Fibroblast of skin of right quadriceps (primary cell): ENCODE measurements around the gene MYO15B.
"Not testable (repeated sequence)": the region's sequence is repeated elsewhere in the genome, so short reads cannot be mapped to it uniquely, and the experiment has no call there.

Experiments
- DNase-seq: peaks from one replicate; pipeline ENCODE4 v3.0.0-alpha.2; 2013

The MYO15B gene

DNA sequence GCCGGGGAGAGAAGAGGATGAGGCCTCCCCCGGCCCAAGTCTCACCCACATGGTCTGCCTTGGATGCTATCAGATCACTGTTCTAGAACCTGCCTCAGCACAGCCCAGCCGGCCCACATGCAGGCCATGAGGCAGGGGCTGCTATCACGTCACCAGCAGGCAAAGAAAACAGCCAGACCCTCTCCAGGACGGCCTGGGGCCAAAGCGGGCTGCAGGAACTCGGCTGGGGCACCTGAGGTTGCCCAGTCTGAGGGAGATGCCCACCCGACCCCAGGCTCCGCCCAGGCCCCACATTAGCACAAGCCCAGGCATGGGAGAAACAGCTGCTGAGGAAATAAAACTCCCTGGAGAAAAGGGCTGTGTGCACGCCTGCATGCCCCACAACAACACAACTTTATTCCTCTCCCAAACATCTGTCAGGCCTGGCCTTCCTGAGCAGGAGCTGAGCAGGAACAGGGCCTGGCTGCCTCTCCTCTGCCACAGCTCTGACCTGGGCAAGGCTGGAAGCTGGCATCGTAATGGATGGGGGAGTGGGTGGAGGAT is 39.0 kb downstream of the MYO15B start:
- no peak for DNase-seq

DNA sequence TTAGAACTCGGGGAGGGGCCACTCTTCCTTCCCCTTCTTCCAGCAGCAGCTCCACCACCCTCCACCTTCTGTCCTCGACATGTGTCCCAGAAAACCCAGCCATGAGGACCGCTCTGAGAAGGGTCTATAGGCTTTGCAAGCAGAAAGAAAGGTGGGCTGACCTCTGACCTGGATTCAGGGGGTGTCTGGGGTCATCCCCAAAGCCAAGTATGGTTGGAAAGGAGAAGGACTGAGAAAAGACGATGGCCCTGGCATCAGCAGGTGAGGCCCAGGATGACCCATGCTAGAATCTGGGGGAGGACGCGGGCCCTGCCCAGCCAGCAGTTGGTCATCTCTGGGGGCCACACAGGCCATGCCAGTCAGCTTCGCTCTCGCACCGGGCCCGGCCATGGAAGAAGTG is 39.5 kb downstream of the MYO15B start:
- DNase-seq: no peak

DNA sequence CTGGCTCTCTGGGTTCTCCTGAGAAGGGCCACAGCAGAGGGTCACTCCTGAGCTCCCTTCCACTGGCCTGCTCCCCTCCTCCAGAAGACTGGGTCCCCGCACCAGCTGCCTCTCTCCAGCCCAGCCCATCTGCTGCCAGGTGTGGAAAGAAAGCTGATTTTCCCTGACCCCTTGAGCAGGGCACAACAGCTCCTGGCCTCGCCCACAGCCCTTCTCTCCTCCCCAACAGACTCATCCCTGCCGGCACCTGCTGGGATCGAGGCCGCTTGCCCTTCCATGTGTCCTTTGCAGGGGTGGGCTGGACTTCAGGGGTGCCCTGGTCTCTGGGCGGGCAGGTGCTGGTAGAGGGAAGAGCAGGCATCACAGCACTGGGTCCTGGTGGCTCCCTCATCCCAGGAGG is 40.8 kb downstream of the MYO15B start:
- no peak for DNase-seq

DNA sequence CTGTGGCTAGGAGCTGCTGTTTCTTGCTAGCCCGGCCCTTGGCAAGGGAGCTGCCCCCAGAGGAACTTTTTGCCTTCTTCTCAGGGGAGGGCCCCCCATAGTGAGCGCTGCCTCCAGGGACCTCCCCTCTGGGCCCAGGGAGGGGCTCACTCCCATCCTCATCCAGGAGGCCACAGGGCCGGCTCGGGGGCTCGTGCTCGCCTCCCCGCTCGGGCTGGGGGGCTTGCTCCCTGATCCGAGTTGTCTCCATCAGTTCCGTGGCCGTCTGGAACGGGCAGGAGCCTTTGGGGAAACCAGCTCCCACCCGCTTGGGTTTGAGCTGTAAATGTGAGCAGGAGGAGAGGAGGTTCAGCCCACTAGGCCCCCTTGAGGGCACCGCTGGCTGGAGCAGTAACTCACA is 41.6 kb downstream of the MYO15B start:
- no peak for DNase-seq

DNA sequence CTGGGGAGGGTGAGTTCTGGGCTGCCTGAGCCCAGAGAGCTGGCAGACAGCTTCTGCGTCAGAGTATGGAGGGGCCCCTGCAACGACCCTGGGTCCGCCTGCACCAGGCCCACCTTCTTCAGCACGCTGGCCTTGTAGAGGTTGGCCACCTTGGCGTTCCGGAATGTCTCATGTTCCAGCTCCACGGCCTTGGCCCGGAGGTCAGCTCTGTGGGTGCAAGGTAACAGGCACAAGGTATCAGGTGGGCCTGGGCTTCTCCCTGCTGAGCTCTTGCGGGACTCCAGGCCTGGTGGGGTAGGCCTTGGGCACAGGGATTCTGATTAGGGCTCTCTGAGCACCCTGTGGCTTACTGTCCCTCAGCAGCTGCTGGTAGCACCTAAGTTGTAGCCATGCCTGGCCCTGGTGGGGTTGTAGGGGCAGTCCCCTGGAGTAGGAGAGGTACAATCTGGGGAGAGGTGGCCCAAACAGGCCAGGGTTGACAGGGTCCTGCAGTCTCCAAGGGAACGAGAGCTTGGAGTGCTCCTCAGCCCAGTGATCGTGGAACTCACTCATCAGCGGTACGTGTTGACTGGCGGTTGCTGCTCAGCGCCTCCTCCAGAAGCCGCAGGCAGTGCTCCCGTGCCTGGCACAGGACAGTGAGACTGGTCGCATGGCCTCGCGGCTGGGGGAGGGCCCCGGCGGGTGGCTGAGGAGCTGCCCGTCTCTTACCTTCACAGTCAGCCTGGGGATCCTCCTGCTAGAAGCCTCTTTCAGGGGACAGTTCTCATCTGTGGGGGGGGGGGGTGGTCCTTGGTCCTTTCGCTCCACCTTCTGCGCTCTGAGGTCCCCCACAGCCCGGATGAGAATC is 42.7 kb downstream of the MYO15B start:
- no peak for DNase-seq

DNA sequence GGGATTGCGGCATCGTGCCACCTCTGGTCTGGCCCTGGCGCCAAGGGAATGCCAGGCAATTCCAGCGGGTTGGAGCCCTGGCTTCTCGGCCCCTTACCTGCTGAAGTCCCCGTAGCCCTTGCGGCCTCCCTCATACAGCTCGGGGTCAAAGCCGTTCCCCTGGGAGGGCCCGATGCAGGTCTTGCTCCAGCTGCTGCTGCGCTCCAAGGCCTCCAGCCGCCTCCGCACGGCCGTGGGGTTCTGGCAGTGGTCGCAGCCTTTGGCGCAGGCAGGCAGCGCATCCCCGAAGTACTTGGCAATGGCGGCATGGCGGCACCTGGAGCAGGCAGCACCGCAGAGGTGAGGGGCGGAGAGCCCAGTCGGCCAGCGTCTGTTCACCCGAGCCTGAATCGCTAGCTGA is 43.8 kb downstream of the MYO15B start:
- no peak for DNase-seq

DNA sequence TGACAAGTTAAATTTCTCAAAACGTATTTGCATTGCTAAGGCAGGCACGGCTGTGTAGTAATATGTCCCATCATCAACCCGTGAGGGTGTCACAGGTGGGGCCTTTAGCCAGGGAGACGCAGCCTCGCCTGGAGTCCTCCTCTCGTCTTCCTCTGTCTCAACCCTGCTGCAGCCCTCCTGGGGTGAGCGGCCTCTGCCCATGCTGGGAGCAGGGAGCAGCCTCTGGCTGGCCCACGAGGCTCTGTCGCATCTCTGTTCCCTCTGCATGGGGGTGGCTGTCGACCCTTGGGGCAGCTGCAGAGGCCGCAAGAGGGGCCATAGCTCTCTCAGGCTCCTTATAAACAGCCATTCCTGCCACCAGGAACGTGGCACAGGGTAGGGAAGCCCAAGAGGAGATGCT is 44.8 kb downstream of the MYO15B start:
- no peak for DNase-seq

DNA sequence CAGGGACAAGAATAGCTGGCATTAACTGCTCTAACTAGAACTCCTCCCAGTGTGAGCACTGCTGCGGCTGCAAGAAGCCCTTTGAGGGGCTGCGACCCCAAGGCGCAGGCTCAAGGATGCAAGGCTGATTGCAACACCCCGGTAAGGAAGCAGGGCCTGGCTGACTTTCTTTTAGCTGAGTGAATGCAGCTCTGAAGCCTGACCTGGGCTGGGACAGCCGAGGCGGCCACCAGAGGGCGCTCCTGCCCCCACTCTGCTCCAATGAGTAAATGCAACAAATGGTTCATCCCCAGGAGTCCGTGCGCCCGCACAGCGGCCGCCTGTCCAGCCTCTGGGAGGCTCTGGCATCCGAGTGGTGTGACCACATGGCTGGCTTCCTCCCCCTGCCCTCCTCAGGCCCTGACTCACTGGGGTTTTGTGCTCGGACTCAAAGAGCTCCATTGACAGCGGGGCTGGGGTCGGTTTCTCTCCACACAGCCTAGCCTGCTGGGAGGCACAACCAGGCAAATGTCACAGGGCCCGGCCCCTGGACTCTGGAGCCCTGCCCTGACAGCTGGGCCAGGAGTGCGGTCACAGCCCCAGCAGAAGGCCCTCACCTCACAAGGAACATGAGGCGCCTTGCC is 45.4 kb downstream of the MYO15B start, which contains the start of gene SMIM5:
SMIM5 (plus strand) TSS at position 572 of the 623 bp plus-strand sequence. CDS start 6,768 bp downstream, outside the sequence.
- peak; percentile 66 for DNase-seq

DNA sequence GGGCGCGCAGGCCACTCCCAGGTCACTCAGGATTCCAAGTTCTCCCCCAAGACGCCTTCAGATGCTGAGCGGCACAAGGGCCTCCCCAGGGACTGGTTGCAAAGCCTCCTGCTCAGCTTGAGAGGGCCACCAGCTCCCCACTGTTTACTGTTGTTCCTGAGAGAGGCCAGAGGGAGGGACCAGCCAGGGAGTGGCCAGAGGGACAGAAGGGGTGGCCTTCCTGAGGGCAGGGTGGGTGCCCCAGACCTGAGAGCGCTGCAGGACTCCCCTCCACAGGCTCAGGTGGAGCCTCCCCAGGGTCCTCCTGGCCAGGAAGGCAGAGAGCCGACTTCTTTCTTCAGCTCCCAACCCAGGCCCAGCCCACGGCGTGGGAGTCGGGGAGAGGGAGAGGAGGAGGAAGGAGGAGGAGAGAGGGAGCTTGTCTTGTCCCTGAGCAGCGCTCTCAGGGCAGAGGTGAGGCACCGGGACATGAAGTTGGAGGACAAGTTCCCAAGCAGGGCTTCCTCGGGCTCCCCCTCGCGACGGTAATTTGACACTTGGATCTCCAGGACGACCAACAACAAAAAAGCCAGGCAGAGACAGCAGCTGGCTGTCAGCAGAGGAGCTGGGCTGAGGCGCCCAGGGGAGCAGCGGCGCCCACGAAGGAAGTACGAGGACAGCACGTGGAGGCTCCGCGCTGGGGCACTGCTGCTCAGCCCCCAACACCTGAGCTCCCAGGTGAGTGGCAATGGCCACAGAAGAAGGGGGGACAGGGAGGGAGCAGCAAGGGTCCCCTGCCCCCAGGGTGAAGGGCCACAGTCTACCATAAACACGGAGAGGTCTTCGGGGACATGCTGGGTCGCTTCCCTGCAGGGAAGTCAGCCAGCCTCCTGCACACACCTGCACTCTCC is 46.1 kb downstream of the MYO15B start:
- DNase-seq: peak; percentile 83

DNA sequence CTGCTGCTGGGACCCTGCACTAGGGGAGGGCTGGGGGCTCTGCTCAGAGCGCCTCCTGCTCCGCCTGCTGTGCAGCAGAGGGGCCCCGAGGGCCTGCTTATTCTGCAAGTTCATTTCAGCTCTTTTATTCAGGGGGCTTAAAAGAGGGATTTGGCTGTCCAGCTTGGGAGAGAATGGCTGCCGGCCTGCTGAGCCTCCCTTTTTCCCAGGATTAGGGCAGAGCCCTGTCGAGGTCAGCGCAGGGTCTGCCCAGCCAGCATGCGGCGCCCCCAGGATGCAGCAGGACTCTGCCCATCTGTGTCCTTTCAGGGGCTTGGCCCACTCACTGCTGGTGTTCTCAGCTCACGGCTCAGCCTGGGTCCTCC is 46.8 kb downstream of the MYO15B start:
- no peak for DNase-seq

DNA sequence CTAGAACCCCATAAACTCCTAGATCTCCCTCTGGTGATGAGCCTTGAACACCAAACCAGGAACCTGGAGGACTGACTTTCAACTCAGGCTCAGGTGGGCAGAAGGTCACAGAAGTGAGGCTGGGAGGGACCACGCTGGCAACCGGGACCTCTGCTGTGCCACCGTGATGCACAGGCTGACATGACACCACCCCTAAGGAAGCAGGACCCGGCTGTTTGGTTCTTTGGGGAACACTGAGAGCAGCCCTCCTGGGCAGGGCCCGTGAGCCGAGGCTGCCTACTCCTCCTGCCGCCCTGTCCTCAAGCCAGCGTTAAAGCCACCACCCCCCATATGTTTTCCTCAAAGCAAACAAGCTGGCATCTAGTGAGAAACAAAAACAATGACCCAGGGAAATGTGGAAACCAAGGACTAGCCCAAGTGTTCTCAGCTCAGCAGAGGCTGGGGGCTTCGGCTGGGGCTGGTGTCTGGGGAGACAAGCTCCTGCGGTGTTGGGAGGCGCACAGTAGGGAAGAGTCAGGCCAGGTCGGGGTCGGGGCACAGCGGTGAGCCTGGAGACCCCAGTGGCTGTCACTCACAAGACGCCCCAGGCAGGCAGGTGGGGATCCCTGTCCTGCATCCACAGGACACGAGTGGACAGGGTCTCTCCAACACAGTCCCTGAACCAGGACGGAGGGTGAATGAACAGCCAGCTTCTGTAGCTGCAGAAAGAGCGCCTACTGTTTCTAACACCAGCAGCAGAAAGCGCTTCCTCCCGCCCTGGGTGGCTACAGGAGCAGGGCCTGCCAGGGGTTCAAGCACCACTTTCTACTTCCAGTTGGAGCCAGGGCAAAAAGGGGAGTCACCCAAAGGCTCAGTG is 47.4 kb downstream of the MYO15B start:
- no peak for DNase-seq

DNA sequence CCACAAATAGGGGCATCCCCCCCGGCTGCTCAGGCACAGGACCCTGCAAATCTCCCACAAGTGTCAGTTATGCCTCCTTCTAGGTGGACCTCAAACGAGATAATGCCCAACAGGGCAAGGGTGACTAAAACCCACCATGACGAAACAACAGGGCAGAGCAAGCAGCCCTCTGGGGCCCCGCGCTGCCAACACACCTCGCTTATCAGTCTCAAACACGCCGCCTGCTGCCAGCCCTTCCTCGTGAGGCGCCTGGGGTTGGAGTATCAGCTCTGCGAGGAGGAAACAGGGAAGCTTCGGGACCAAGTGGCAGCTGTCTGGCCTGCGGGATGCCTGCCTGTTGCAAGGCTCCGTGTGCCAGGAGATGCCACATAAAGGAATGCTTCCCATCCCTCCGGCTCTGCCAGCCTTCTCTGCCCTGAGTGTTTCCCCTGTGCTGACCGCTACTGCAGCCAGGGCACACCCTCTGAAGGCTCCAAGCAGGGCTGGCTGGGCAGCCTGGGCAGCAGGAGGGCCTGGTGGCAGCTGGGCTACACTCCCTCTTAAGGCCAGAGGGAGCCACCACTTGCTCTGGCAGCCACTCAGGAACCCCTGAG is 48.1 kb downstream of the MYO15B start:
- DNase-seq: no peak

DNA sequence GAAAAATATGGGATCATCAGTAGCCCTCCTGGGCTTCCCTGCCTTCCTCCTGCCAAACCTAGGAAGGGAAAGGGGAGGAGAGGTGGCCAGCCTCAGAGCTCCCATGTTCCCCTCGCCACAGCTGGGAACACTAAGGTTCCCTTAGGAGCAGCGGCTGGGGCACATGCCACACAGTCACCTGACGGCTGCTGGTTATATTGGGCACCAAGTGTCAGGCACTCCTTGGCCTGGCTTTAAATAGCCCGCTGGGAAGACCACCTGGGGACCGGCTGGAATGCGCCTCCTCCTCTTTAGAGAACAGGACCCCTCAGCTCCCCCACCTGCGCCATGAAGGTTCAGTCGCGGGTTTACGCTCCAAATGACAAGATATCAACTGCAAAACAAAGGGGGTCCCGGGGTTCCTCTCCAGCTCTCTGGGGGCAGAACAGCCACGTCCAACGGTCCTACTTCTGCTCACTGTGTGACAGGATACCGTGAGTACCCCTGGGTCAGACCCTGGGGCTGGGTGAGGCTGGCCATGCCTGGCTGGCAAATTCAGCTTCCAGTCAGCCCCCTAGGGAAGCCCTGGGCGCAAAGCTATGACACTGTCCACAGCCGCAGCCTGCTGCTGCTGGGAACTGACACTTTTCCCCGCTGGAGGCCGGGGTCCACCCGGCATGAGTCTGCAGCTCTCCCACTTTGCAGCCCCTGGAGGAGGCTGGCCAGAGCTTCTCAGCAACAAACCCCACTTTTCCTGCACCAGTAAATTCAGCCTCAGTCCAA is 49.0 kb downstream of the MYO15B start:
- no peak for DNase-seq

DNA sequence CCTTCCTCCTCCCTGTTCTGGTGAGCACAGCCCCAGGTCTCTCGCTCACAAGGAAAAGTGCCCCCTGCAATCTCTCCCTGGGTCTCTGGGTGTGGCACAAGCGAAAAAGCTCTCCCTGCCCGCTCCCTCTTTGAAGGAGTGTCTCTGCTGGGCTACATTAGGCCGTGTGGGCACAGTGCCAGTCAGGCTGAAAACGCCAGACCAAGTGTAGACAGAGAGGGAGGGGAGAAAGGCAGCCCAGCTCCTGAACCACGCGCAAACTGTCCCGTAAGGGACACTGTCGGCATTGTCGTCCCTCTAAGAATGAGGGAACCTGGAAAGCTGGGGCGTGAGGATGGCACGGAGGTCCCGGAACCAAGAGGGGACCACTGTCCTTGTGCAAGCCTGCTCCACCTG is 49.5 kb downstream of the MYO15B start:
- DNase-seq: no peak

DNA sequence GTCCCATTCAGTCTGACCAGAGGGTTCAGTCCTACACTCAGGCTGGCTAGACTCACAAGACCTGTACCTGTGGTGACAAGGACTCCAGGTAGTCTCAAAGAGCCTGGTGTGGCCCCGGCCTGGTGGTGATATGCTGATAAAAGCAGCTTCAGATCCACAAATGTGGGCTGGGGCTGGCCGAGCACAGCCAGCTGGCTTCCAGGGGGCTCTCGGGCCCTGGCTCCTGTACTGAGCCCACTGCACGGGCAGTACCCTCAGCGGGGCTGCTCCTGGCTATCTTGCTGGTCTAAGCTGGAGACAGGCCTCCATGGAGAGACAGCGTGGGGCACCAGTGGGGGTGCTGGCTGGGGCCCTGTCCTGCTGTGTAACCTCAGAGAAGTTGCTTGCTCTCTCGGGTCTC is 50.0 kb downstream of the MYO15B start:
- DNase-seq: no peak

DNA sequence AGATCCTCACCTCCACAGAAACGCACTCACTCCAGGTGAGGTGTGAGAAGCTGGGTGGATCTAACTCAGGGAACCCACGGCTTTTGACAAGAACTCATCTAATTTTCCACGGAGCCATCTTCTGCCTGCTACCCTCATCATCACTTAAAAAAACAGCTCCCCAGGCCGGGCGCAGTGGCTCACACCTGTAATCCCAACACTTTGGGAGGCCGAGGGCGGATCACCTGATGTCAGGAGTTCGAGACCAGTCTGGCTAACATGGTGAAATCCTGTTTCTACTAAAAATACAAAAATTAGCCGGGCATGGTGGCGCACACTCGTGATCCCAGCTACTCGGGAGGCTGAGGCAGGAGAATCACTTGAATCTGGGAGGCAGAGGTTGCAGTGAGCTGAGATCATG is 50.4 kb downstream of the MYO15B start:
- not testable (repeated sequence) for DNase-seq

DNA sequence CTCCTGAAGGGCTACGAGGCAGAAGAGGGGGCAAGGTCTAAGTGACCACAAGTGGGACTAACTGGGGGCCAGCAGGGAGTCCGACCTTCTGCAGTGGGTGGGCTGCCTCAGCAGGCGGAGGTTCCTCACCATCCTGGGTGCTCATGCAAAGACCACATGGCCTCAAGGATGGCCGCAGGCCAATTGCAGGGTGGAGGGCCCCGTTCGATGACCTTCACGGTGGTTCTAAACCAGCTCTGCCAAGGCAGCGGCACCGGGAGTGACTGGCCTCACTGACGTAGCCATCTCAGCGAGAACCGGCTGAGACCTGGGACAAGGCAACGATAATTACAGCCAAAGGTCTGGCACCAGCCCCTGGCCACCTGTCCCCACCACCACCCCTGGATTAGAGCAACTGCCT is 51.3 kb downstream of the MYO15B start:
- no peak for DNase-seq

DNA sequence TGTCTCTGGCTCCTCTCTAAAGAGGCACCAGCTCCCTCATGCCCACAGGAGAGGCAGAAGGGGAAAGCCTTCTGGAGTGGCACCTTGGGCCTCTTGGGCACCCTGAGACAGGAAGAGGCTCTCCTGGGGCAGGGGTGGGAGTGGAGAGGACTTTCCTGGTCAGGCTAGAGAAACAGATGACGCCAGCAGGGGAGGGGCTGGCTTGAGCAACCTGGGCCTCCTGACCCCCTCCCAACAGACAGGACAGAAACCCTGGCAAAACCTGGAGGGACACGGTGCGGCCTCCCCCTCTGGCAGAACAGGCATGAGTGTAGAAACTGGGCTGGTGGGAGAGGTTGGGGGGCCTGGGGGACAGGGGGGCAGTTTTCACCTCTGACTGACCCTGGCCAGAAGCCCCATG is 51.7 kb downstream of the MYO15B start:
- no peak for DNase-seq

DNA sequence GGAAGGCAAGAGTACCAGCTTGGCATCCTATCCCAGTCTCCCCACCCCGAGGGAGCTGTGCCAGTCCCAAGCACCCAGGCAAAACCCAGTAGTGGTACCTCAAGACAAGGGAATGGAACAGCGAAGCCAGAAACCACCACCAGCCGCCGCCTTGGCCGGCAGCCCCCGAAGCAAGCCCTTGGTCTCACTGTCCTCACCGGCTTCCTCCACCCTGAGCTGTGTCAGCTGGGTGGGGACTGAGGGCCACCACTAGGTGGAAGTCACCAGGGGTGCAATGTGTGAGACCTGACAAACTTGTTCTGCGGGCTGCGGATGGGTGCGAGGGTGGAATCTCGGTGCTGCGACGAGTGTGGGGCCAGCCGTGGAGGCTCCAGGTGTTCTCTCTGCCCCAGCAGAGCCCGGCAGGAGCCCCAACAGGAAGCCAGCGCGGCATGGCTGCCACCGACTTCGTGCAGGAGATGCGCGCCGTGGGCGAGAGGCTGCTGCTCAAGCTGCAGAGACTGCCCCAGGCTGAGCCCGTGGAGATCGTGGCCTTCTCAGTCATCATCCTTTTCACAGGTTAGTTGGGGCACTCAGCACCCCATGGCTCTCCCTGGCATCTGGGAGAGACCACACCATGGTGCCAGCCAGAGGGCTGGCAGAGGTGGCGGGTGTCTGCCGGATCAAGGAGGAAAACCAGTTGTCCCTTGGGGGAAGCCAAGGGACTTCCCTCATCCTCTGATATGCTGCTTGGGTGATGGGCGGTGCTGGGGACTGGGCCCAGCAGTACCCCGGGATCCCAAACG is 52.4 kb downstream of the MYO15B start:
- DNase-seq: no peak

DNA sequence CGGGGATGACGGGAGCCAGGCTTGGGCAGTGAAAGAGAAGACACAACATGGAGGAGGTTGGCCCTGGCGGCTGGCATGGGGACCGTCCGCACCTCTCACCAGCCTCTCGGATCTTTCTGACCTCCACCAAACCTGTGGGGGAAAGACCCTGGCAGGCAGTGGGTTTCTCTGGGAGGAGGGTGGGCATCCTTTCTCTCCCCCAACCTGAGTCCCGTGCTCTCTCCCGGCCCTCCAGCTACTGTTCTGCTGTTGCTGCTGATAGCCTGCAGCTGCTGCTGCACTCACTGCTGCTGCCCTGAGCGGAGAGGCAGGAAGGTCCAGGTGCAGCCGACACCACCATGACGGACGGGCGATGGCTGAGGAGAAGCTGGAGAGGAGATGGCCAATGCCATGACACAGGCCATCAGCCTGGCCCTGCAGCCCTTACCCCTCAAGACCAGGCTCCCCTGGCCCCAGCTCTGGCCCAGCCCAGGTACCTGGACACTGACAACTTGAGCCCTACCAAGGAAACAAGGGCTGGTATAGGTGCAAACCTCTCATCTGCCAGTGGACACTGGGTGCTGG is 53.0 kb downstream of the MYO15B start:
- no peak for DNase-seq
